DND-41 (cell line): ENCODE results near the gene SLC6A17.

Source experiments
- CTCF ChIP-seq: IDR thresholded peaks from 2 replicates; pipeline ENCODE4 v1.5.1; 2012; ENCODE audit warnings: borderline replicate concordance, low read length, moderate library complexity, mild to moderate bottlenecking; ENCODE audit not compliant: poor library complexity, severe bottlenecking; ENCODE audit errors: extremely low read depth
- EZH2 ChIP-seq: IDR thresholded peaks from 3 replicates; pipeline ENCODE4 v1.6.1; 2012; ENCODE audit warnings: borderline replicate concordance, low read depth, mild to moderate bottlenecking, moderate library complexity, low read length, inconsistent platforms; ENCODE audit not compliant: severe bottlenecking

- TF ChIP-seq CTCF: no peak
- no peak for TF ChIP-seq EZH2
Observed at GRCh38 chr1:110250749-110251148, 100.5 kb downstream of the SLC6A17 start.
